Measurements from ENCODE around the gene ARRDC5. TPM values are rescaled to one million over a fixed set of nuclear protein-coding genes. Genes with fewer than 3 reads are reported as not detected.

Gene ARRDC5
- total and polyA plus RNA-seq, 2 of the 8 experiments (the other 6 are each of a cell fraction or from before 2014, with no cell fraction given), result not detected

DNA sequence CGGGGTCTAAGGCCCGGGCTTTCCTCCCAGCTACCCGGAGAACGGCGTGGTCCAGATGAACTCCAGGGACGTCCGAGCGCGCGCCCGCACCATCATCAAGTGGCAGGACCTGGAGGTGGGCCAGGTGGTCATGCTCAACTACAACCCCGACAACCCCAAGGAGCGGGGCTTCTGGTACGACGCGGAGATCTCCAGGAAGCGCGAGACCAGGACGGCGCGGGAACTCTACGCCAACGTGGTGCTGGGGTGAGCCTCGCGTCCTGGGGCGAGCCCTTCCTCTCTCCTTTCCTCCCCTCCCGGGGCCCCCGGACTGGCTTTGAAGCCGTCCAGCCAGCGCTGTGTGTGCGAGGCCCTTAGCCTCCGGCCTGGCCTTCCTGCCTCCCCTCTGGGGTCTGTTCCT, 30.0 kb upstream of the ARRDC5 start (continued):
- TF ChIP-seq, protein P1, sequence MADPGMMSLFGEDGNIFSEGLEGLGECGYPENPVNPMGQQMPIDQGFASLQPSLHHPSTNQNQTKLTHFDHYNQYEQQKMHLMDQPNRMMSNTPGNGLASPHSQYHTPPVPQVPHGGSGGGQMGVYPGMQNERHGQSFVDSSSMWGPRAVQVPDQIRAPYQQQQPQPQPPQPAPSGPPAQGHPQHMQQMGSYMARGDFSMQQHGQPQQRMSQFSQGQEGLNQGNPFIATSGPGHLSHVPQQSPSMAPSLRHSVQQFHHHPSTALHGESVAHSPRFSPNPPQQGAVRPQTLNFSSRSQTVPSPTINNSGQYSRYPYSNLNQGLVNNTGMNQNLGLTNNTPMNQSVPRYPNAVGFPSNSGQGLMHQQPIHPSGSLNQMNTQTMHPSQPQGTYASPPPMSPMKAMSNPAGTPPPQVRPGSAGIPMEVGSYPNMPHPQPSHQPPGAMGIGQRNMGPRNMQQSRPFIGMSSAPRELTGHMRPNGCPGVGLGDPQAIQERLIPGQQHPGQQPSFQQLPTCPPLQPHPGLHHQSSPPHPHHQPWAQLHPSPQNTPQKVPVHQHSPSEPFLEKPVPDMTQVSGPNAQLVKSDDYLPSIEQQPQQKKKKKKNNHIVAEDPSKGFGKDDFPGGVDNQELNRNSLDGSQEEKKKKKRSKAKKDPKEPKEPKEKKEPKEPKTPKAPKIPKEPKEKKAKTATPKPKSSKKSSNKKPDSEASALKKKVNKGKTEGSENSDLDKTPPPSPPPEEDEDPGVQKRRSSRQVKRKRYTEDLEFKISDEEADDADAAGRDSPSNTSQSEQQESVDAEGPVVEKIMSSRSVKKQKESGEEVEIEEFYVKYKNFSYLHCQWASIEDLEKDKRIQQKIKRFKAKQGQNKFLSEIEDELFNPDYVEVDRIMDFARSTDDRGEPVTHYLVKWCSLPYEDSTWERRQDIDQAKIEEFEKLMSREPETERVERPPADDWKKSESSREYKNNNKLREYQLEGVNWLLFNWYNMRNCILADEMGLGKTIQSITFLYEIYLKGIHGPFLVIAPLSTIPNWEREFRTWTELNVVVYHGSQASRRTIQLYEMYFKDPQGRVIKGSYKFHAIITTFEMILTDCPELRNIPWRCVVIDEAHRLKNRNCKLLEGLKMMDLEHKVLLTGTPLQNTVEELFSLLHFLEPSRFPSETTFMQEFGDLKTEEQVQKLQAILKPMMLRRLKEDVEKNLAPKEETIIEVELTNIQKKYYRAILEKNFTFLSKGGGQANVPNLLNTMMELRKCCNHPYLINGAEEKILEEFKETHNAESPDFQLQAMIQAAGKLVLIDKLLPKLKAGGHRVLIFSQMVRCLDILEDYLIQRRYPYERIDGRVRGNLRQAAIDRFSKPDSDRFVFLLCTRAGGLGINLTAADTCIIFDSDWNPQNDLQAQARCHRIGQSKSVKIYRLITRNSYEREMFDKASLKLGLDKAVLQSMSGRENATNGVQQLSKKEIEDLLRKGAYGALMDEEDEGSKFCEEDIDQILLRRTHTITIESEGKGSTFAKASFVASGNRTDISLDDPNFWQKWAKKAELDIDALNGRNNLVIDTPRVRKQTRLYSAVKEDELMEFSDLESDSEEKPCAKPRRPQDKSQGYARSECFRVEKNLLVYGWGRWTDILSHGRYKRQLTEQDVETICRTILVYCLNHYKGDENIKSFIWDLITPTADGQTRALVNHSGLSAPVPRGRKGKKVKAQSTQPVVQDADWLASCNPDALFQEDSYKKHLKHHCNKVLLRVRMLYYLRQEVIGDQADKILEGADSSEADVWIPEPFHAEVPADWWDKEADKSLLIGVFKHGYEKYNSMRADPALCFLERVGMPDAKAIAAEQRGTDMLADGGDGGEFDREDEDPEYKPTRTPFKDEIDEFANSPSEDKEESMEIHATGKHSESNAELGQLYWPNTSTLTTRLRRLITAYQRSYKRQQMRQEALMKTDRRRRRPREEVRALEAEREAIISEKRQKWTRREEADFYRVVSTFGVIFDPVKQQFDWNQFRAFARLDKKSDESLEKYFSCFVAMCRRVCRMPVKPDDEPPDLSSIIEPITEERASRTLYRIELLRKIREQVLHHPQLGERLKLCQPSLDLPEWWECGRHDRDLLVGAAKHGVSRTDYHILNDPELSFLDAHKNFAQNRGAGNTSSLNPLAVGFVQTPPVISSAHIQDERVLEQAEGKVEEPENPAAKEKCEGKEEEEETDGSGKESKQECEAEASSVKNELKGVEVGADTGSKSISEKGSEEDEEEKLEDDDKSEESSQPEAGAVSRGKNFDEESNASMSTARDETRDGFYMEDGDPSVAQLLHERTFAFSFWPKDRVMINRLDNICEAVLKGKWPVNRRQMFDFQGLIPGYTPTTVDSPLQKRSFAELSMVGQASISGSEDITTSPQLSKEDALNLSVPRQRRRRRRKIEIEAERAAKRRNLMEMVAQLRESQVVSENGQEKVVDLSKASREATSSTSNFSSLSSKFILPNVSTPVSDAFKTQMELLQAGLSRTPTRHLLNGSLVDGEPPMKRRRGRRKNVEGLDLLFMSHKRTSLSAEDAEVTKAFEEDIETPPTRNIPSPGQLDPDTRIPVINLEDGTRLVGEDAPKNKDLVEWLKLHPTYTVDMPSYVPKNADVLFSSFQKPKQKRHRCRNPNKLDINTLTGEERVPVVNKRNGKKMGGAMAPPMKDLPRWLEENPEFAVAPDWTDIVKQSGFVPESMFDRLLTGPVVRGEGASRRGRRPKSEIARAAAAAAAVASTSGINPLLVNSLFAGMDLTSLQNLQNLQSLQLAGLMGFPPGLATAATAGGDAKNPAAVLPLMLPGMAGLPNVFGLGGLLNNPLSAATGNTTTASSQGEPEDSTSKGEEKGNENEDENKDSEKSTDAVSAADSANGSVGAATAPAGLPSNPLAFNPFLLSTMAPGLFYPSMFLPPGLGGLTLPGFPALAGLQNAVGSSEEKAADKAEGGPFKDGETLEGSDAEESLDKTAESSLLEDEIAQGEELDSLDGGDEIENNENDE (IDR thresholded peaks at IDR 0.05; ENCODE audit: insufficient replicate concordance, low read length), result no peak
- TF ChIP-seq SIRT6 (IDR thresholded peaks at IDR 0.05; ENCODE audit: low read length) (no peak), POU5F1 (IDR thresholded peaks at IDR 0.05; ENCODE audit: low read depth, low read length) (no peak)

Measured in H1 (cell line).